HG02763 (cell line): ENCODE results near the gene WFDC11.
"Not testable (repeated sequence)": the region's sequence is repeated elsewhere in the genome, so short reads cannot be mapped to it uniquely, and the experiment has no call there.

Experiments used
- ATAC-seq: cut with Tn5 transposase; IDR thresholded peaks from one replicate; pipeline ENCODE4 v1.9.1; 2021; ENCODE audit warnings: mild to moderate bottlenecking, moderate library complexity; ENCODE audit not compliant: unreplicated experiment

The WFDC11 gene

DNA sequence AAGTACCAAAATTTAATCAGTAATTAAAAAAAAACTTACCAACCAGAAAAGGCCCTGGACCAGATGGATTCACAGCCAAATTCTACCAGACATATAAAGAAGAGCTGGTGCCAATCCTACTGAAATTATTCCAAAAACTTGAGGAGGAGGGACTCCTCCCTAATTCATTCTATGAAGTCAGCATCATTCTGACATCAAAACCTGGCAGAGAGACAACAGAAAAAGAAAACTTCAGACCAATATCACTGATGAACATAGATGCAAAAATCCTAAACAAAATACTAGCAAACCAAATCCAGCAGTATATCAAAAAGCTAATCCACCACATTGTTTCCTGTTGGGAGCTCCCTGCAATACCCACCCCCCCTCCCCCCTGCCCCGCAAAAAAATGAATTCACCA is at the start of gene WFDC11:
Gene WFDC11, minus strand, starts transcription at position 101 of the 400 bp plus-strand sequence. CDS start 19,639 bp downstream, outside the sequence.
- no peak for ATAC-seq

DNA sequence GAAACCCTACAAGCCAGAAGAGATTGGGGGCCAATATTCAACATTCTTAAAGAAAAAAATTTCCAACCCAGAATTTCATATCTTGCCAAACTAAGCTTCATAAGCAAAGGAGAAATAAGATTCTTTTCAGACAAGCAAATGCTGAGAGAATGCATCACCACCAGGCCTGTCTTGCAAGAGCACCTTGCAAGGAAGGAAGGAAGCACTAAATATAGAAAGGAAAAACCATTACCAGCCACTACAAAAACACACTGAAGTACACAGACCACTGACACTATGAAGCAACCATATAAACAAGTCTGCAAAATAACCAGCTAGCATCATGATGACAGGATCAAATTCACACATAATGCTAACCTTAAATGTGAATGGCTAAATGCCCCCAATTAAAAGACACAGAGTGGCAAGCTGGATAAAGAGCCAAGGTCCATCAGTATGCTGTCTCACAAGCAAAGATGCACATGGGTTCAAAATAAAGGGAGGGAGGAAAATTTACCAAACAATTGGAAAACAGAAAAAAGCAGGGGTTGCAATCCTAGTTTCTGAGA is 46.2 kb upstream of the WFDC11 start:
- not testable (repeated sequence) for ATAC-seq

DNA sequence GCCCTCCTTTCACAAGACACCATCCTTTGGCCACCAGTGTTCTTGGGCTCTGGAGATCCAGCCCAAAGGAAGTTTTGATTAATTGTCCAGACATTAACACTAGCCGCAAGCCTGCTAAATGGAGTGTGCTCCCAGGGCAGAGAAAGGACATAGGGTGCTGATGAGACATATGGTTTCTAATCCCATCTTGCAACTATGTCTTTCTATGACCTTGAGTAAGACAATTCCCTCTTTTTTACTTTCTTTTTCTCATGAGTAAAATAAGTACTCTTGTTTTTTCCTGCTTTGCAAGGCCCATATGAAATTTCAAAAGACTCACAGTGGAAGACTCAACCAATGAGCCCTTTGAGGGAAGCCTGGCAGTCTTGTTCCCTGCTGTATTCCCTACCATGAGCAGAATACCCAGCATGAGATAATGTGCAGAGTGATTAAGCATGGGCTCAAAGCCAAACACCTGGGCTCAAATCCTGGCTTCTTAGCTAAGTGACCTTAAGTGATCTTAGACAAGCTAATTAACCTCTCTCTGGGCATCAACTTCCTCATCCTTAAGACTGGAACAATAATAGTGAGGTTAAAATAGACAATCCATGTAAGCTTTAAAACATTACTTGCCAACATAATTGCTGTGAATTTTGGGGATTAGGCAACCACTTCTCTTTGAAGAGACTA is 35.1 kb upstream of the WFDC11 start, which contains the start of gene WFDC10B:
Gene WFDC10B, minus strand, starts transcription at position 51 of the 669 bp plus-strand sequence. CDS start 19,027 bp downstream, outside the sequence.
- ATAC-seq, result no peak

DNA sequence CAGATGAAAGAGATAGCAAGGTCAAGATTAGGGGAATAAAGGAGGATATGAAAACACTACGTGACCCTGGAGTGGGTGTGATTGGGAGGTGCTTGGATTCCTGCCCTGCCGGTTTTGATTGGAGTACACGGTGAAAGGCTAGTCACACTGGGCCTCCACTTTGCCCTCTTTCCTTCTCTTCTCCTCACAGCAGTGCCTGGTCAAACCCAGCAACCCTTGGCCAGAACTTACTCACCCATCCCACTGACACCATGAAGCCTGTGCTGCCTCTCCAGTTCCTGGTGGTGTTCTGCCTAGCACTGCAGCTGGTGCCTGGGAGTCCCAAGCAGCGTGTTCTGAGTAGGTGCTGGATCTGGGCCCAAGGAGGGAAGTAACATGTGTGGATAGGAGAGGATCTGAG is 31.8 kb upstream of the WFDC11 start, which contains the start of gene WFDC13:
Gene WFDC13, plus strand, starts transcription at position 166 of the 400 bp plus-strand sequence. Its CDS starts 86 bp downstream, at position 252.
- no peak for ATAC-seq

DNA sequence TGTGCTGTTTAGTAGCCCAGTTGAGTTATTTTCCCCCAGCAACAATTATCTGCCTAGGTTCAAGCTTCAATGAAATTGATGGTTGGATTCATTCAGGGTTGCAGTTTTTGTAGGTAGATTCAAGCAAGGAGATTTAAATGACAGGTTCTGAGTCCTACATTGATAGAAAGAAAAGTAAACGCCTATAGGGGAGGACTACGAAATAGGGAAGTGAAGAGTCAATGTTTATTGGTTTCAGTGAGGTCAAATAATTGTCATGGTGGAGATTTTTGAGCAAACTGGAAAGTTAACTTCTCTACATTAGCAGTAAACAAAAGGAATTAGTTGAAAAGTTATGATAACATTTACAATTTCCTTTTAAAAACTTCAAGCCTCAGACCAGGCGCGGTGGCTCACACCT is 31.1 kb upstream of the WFDC11 start:
- no peak for ATAC-seq

GRCh38 chr20:45695496-45695895 is 25.5 kb upstream of the WFDC11 start:
- ATAC-seq, result no peak

GRCh38 chr20:45693346-45693745 is 23.3 kb upstream of the WFDC11 start:
- not testable (repeated sequence) for ATAC-seq

GRCh38 chr20:45685896-45686295 is 15.9 kb upstream of the WFDC11 start:
- no peak for ATAC-seq

- ATAC-seq, result no peak
Observed at GRCh38 chr20:45679650-45680049, 9.6 kb upstream of the WFDC11 start.

- no peak for ATAC-seq
Observed at GRCh38 chr20:45672765-45673164, 2.7 kb upstream of the WFDC11 start.

DNA sequence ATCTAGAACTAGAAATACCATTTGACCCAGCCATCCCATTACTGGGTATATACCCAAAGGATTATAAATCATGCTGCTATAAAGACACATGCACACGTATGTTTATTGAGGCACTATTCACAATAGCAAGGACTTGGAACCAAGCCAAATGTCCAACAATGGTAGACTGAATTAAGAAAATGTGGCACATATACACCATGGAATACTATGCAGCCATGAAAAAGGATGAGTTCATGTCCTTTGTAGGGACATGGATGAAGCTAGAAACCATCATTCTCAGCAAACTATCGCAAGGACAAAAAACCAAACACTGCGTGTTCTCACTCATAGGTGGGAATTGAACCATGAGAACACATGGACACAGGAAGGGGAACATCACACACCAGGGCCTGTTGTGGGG is 13.0 kb downstream of the WFDC11 start:
- ATAC-seq, result not testable (repeated sequence)

DNA sequence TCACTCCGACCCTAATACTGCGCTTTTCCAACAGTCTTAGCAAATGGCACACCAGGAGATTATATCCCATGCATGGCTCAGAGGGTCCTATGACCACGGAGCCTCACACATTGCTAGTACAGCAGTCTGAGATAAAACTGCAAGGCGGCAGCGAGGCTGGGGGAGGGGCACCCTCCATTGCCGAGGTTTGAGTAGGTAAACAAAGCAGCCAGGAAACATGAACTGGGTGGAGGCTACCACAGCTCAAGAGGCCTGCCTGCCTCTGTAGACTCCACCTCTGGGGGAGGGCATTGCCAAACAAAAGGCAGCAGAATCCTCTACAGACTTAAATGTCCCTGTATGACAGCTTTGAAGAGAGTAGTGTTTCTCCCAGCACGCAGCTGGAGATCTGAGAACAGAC is 18.3 kb downstream of the WFDC11 start:
- not testable (repeated sequence) for ATAC-seq

- no peak for ATAC-seq
Observed at GRCh38 chr20:45649312-45649863, 20.7 kb downstream of the WFDC11 start.

DNA sequence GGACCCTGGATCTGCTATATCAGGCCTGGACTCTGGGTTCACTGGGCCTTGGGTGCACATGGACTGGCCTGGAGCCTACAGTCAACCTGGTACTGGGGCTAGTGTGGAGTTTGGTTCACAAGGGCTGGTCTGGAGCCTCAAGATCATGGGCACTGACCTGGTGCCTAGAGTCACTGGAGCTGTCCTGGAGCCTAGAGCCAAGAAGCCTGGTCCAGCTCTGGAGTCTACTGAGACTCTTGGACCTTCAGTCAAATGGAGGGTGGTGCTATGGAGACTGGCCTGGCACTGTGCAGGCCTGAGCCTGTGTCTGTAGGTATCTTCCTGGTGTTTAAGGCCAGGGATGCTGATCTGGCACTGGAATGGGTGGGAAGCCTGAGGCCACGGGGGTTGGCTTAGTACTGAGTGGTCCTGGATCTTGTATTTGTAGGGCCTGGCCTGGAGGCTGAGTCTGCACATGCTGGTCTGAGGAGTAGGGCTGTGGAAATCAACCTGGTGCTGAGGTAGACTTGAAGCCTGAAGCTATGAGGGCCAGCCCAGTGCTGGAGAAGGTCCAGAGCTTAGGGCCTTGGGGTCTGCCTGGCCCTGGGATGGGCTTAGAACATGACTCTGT is 22.5 kb downstream of the WFDC11 start:
- no peak for ATAC-seq

DNA sequence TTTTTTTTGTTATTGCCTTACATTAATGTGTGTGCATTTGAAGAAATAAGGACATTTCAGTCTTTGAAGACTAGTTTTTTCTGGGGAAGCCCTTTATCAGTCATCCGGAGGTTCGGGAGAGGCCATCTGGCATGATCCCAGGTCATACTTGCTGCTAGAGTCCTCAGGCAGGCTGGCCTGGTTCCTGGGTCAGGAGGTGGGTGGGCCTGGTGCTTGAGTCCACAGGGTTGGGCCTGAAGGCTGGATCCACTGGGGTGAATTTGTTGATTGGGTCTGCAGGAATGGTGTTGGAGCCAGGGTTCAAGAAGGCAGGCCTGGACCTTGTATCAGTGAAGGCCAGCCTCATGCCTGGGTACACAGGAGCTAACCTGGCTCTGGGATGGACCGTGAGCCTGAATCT is 23.2 kb downstream of the WFDC11 start:
- ATAC-seq, result no peak

- not testable (repeated sequence) for ATAC-seq
Observed at GRCh38 chr20:45645869-45646268, 24.2 kb downstream of the WFDC11 start.

DNA sequence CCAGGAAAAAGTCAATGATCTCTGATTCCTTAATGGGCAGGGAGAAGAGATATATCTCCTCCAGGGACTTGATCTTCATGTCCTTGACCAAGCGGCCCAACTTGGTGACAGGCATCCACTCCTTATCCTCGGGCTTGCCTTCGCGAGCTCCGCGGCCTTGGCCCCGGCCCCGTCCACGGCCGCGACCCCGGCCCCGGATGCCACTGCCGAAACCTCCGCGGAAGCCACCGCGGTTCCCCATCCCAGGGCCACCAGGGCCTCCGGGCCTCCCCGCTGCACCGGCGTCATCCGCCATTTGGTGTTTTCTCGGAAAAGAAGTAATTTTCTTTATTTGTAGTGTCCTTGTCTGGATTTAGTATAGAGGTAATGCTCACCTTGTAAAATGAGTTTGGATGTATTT is 29.0 kb downstream of the WFDC11 start:
- not testable (repeated sequence) for ATAC-seq

DNA sequence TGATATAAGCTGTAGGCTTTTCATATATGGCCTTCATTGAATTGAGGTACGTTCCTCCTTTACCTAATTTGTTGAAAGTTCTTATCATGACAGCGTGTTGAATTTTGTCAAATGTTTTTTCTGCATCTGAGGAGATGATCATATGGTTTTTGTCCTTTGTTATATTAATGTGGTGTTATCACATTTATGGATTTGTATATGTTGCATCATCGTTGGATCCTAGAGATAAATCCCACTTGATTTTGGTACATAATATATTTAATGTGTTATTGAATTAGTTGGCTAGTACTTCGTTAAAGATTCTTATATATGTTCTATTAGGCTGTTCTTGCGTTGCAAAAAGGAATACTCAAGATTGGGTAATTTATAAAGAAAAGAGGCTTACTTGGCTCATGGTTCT is 30.4 kb downstream of the WFDC11 start:
- ATAC-seq, result no peak

DNA sequence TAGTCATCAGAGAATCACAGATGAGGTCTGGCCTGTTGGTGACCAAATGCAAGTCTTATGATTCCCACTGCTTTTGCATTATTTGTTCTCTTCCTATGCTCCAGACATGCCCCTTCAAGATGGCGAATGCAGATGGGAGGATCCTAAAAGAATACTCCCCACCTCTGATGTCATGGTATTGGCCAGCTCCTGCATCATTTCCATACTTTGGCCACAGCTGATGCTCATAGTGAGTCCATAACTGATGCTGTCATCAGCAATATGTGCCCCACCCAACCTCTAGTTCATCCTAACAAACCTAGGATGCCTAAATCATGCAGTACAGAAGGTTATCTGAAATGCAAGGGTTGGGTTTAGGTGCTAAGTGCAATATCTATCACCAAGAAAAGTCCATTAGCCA is 33.5 kb downstream of the WFDC11 start:
- no peak for ATAC-seq

GRCh38 chr20:45631184-45631583 is 38.9 kb downstream of the WFDC11 start, which contains the start of gene WFDC9:
Gene WFDC9 (minus strand): TSS chr20:45631284. CDS start chr20:45610181, 21,103 bp downstream.
- ATAC-seq, result no peak

DNA sequence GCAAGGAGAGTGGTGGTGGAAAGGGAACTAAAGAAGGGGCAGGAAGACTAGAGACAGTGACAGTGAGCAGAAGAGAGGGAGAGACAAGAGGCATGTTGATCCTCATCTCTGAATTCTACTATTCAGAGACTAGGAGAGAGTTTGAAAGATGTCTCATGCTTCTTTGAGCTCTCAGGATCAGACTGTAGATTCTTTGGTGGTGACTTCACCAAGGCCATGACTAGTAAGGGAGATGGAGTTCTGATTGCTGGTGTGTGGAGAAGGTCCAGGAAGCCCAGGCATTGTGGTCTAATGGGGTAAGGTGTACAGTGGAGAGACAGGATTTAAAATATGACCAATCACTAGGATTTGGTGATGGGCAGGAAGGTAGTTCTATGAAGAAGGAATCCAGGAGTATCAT is 39.7 kb downstream of the WFDC11 start:
- no peak for ATAC-seq
